Skin epidermis (tissue), 12 donors: ENCODE results near the gene SBF2.
"Not testable (repeated sequence)": the region's sequence is repeated elsewhere in the genome, so short reads cannot be mapped to it uniquely, and the experiment has no call there.

Experiments
- H3K27ac ChIP-seq, 21 experiments: fragments of 200-600 bp; sonication (generic) in 11 of 21; one replicate each; pipeline ENCODE4 v1.5.0; 2020; ENCODE audit warnings: mild to moderate bottlenecking in 3 of 21, inconsistent platforms in 2 of 21, moderate library complexity in 2 of 21
- H3K4me3 ChIP-seq, 7 experiments: fragments of 200-600 bp; sonication (generic) in 2 of 7; one replicate each; pipeline ENCODE4 v1.5.0; 2020; ENCODE audit warnings: inconsistent platforms in 2 of 7, mild to moderate bottlenecking in 2 of 7, moderate library complexity in 1 of 7

The SBF2 gene

GRCh38 chr11:10042699-10043098 lies 251.3 kb downstream of the SBF2 start:
- Histone ChIP-seq H3K4me3 (no peak overlapping the region), H3K27ac (peak overlapping the region in 1 of 21 experiments; percentile 16)

- H3K27ac ChIP-seq, result no peak overlapping the region
- no peak overlapping the region for H3K4me3 ChIP-seq
Observed at GRCh38 chr11:10041748-10042446, 252.1 kb downstream of the SBF2 start.

GRCh38 chr11:10041332-10041731 lies 252.7 kb downstream of the SBF2 start:
- no peak overlapping the region for H3K4me3 ChIP-seq
- no peak overlapping the region for H3K27ac ChIP-seq

GRCh38 chr11:10038521-10039302 lies 255.3 kb downstream of the SBF2 start:
- Histone ChIP-seq H3K4me3 (no peak overlapping the region), H3K27ac (no peak overlapping the region)

DNA sequence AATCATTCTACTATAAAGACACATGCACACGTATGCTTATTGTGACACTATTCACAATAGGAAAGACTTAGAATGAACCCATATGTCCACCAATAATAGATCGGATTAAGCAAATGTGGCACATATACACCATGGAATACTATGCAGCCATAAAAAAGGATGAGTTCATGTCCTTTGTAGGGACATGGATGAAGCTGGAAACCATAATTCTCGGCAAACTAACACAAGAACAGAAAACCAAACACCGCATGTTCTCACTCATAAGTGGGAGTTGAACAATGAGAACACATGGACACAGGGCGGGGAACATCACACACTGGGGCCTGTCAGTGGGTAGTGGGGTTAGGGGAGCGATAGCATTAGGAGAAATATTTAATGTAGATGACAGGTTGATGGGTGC lies 258.1 kb downstream of the SBF2 start:
- not testable (repeated sequence) for H3K27ac ChIP-seq

DNA sequence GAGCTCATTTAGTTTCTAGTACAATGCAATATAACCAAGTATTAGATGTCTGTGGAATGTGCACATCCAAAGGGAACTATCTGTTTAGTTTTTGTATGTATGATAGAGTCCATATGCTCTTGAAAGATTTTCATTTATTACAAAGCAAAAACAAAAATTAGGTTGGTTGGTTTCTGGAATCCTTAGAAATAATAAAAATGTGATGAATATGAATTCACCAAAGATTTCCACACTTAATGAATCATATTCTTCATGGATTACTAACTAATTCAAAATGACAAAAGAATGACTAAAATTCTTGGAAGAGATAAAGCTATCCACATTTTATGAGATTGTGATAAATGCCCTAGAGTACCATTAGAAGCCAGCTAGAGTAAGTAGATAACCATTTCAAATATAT lies 261.1 kb downstream of the SBF2 start:
- no peak overlapping the region for H3K4me3 ChIP-seq
- H3K27ac ChIP-seq, result peak overlapping the region in 1 of 21 experiments; percentile 10

More for the DNA sequence above, 258.1 kb downstream of the SBF2 start:
- H3K4me3 ChIP-seq, result not testable (repeated sequence)

DNA sequence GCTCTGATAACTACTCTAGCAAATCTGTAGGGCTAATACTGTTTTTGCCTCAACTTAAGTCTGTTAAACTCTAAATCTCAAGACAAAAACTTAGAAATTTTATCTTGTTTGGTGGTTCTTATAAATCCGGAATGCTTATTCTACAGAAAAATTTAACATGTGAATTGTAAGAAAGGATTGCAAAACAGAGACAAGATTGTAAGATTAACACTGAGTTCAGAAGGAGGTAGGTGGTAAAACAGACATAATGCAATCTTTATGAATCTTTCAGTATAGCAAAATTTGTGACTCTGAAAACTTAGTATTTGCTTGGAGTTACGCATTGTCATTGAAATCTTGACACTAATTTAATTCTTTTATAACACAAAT lies 263.9 kb downstream of the SBF2 start:
- no peak overlapping the region for H3K27ac ChIP-seq
- no peak overlapping the region for H3K4me3 ChIP-seq

- H3K27ac ChIP-seq, result no peak overlapping the region
- no peak overlapping the region for H3K4me3 ChIP-seq
Observed at GRCh38 chr11:10029386-10030121, 264.5 kb downstream of the SBF2 start.

DNA sequence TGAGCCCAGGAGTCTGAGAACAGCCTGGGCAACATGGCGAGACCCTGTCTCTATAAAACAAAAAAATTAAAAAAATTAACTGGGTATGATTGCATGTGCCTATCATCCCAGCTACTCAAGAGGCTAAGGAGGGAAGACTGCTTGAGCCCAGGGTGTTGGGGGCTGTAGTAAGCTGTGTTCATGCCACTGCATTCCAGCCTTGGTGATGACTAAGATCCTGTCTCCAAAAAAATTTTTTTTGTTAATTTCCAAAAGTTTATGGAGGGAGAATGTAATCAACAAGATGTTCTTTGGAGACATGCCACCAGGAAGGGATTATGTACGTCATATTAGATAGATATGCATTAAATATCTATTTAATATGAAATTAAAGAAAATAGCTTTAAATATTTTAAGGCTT lies 267.5 kb downstream of the SBF2 start:
- Histone ChIP-seq H3K27ac (no peak overlapping the region), H3K4me3 (no peak overlapping the region)

DNA sequence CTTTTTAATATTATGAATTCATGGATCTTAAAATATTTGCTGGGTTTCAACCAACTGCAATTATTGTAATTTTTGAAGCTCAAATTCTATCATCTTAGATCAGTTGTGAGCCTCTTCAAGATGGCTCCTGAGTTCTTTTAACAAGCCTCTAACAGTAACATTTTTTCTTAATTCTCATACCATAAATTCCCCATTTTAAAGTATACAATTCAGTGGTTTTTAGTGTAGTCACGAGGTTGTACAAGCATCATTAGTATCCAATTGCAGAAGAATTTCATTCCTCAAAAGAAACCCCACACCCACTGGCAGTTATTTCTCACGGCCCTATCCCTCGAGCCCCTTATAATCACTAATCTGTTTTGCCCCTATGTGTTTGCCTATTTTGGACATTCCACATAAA lies 270.8 kb downstream of the SBF2 start:
- H3K27ac ChIP-seq, result no peak overlapping the region
- H3K4me3 ChIP-seq, result no peak overlapping the region

GRCh38 chr11:10022764-10023163 lies 271.3 kb downstream of the SBF2 start:
- no peak overlapping the region for H3K27ac ChIP-seq
- H3K4me3 ChIP-seq, result no peak overlapping the region

- Histone ChIP-seq H3K27ac (no peak overlapping the region), H3K4me3 (no peak overlapping the region)
Observed at GRCh38 chr11:10021563-10021962, 272.5 kb downstream of the SBF2 start.

DNA sequence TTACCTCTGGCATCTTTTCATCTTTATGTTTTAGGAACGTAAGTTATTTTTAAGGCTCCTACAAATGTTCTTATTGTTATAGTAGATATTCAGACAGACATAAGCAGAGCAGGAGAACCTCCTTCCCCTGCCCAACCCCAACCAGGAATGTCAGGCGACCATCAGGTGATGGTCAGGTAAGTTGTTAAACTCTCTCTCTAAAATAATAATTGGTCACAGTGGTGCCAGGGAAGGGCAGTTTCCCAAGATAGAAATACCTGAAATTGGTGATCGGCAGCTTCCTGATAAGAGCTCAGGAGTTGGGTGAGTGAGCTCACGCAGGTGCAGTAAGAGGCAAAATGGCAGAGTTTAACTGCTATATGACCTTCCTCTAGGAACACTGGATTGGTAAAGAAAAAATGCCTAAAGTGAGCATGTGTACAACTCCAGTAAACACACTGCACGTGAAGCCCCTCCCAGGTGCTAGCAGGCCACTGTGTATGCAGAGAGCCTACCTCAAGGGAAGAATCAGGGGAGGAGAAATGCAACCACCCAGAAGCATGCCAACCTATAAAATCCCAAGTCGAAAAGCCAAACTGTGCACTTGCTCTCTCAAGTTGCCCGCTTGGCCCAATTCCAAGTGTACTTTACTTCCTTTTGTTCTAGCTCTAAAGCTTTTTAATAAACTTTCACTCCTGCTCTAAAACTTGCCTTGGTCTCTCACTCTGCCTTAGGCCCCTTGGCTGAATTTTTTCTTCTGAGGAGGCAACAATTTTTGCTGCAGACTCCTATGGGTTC lies 273.9 kb downstream of the SBF2 start:
- Histone ChIP-seq H3K27ac (no peak overlapping the region), H3K4me3 (no peak overlapping the region)

- Histone ChIP-seq H3K4me3 (no peak overlapping the region), H3K27ac (no peak overlapping the region)
Observed at GRCh38 chr11:10017911-10018310, 276.1 kb downstream of the SBF2 start.

DNA sequence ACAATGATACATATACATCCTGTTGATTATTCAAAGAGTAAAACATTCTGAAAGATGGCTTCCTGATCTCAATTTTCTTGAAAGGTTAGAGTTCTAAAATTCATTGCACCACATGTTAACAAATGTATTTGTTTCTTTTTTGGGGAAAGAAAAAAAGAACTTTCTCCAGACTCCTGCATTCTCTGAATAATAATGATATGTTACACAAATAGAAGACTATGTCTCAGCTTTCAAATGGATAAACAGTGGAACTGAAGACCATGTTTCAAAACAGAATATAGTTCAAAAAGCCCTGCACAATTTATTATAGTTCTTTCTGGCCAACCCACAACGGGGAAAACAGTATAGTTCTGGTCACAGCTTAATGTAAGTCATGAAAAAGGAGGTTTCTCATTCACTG lies 277.0 kb downstream of the SBF2 start:
- H3K27ac ChIP-seq, result no peak overlapping the region
- no peak overlapping the region for H3K4me3 ChIP-seq

- Histone ChIP-seq H3K27ac (no peak overlapping the region), H3K4me3 (no peak overlapping the region)
Observed at GRCh38 chr11:10012068-10012467, 282.0 kb downstream of the SBF2 start.

- Histone ChIP-seq H3K4me3 (no peak overlapping the region), H3K27ac (no peak overlapping the region)
Observed at GRCh38 chr11:10005955-10006525, 288.0 kb downstream of the SBF2 start.

DNA sequence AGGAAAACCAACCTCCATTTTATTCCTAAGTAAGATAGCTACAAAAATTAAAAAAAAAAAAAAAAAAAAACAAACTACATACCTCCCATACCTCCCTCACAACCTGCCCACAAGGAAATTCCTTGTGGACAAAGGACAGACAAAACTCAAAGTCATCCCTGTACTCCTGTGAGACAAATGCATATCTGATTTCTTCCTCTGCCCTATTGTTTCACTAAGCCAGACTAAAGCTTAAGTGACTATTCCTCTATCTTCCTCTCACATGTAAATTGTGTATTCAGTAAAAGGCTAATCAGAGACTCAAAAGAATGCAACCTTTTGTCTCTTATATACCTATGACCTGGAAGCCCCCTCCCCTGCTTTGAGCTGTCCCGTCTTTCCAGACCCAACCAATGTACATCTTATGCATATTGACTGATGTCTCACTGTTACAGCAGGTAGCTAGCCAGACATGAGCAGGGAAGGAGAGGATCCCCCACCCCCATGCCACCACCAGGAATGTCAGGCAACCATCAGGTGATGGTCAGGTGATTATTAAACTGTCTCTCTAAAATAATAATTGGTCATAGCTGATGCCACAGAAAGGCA lies 289.4 kb downstream of the SBF2 start:
- Histone ChIP-seq H3K27ac (no peak overlapping the region), H3K4me3 (no peak overlapping the region)

- no peak overlapping the region for H3K4me3 ChIP-seq
- no peak overlapping the region for H3K27ac ChIP-seq
Observed at GRCh38 chr11:10002221-10002620, 291.8 kb downstream of the SBF2 start.
